OCI-LY3 (cell line): Measurements from ENCODE around the gene STARD13.

Experiments
- H2AFZ ChIP-seq: fragments of 200-600, 300-600 bp; shearing (Covaris generic); 2 replicates; pipeline ENCODE4 v1.6.0; 2014; ENCODE audit warnings: antibody characterized with exemption, low read depth, low read length
- H3K27ac ChIP-seq: fragments of 200-600, 300-600 bp; sonication (generic); 2 replicates; pipeline ENCODE4 v1.5.1; 2014; ENCODE audit warnings: mild to moderate bottlenecking, low read length, moderate library complexity, mixed read lengths
- H3K27me3 ChIP-seq: fragments of 200-600, 300-600 bp; sonication (generic); 2 replicates; pipeline ENCODE4 v1.6.1; 2014; ENCODE audit warnings: low read depth, low read length, mixed read lengths
- H3K36me3 ChIP-seq: fragments of 200-600, 300-600 bp; sonication (generic); replicated peaks from 2 replicates; pipeline ENCODE3; 2014; ENCODE audit warnings: low read depth, low read length, mixed read lengths
- H3K4me1 ChIP-seq: fragments of 300-600, 200-600 bp; sonication (generic); 2 replicates; pipeline ENCODE4 v1.6.1; 2014; ENCODE audit warnings: low read length, mixed read lengths
- H3K4me2 ChIP-seq: fragments of 200-600, 300-600 bp; sonication (generic); 2 replicates; pipeline ENCODE4 v1.6.1; 2014; ENCODE audit warnings: low read length, mixed read lengths
- H3K4me3 ChIP-seq: fragments of 300-600, 200-600 bp; sonication (generic); 2 replicates; pipeline ENCODE4 v1.5.1; 2014; ENCODE audit warnings: antibody characterized with exemption, mild to moderate bottlenecking, low read length, moderate library complexity
- H3K79me2 ChIP-seq: fragments of 300-600, 200-600 bp; shearing (Covaris generic); 2 replicates; pipeline ENCODE4 v1.6.1; 2014; ENCODE audit warnings: mild to moderate bottlenecking, low read length, mixed read lengths
- H3K9ac ChIP-seq: fragments of 300-600, 200-600 bp; shearing (Covaris generic); 2 replicates; pipeline ENCODE4 v1.6.0; 2014; ENCODE audit warnings: mild to moderate bottlenecking, low read length, moderate library complexity
- H3K9me3 ChIP-seq: fragments of 200-600, 300-600 bp; shearing (Covaris generic); 2 replicates; pipeline ENCODE4 v1.6.1; 2014; ENCODE audit warnings: low read length, mixed read lengths; ENCODE audit not compliant: insufficient read depth
- H4K20me1 ChIP-seq: fragments of 200-600, 300-600 bp; sonication (generic); 2 replicates; pipeline ENCODE4 v1.6.1; 2016; ENCODE audit warnings: low read length, mixed read lengths; ENCODE audit not compliant: insufficient read depth
- CTCF ChIP-seq: fragments of 200-600, 300-600 bp; sonication (generic); IDR thresholded peaks from 2 replicates; pipeline ENCODE4 v1.5.1; 2014; ENCODE audit warnings: antibody characterized with exemption, low read length, low read depth
- EZH2phosphoT487 ChIP-seq: fragments of 200-600 bp; shearing (Covaris generic); IDR thresholded peaks from 2 replicates; pipeline ENCODE4 v1.6.1; 2018; ENCODE audit warnings: antibody characterized with exemption, mixed run types, low read depth

STARD13 gene

GRCh38 chr13:33308863-33309262, 23.3 kb upstream of the STARD13 start:
- no peak overlapping the region for H3K27ac ChIP-seq
- H3K79me2 ChIP-seq = no peaks in the 10 kb centered on the region
- TF ChIP-seq EZH2phosphoT487 = no peak
- TF ChIP-seq CTCF = no peak
- no peaks in the 10 kb centered on the region for H3K36me3 ChIP-seq
- H3K4me1 ChIP-seq = no peaks in the 10 kb centered on the region
- no peaks in the 10 kb centered on the region for H3K9me3 ChIP-seq
- no peak overlapping the region for H3K4me2 ChIP-seq
- no peak overlapping the region for H3K4me3 ChIP-seq
- no peak overlapping the region for H2AFZ ChIP-seq
- H4K20me1 ChIP-seq = no peaks in the 10 kb centered on the region
- no peak overlapping the region for H3K9ac ChIP-seq
- H3K27me3 ChIP-seq = no peaks in the 10 kb centered on the region

- no peaks in the 10 kb centered on the region for H3K4me1 ChIP-seq
- no peaks in the 10 kb centered on the region for H4K20me1 ChIP-seq
- H3K79me2 ChIP-seq = no peaks in the 10 kb centered on the region
- no peak overlapping the region for H3K4me3 ChIP-seq
- no peak overlapping the region for H3K27ac ChIP-seq
- H3K4me2 ChIP-seq = no peak overlapping the region
- no peak overlapping the region for H3K9ac ChIP-seq
- no peaks in the 10 kb centered on the region for H3K9me3 ChIP-seq
- TF ChIP-seq EZH2phosphoT487 (no peak), CTCF (no peak)
- no peaks in the 10 kb centered on the region for H3K27me3 ChIP-seq
- no peak overlapping the region for H2AFZ ChIP-seq
- H3K36me3 ChIP-seq = no peaks in the 10 kb centered on the region
Observed at GRCh38 chr13:33307843-33308242, 22.3 kb upstream of the STARD13 start.

- H2AFZ ChIP-seq = no peak overlapping the region
Observed at GRCh38 chr13:33303855-33304597, 18.5 kb upstream of the STARD13 start.

GRCh38 chr13:33299626-33300025, 14.1 kb upstream of the STARD13 start:
- Histone ChIP-seq H3K4me1 (no peaks in the 10 kb centered on the region), H4K20me1 (no peaks in the 10 kb centered on the region), H3K27ac (no peak overlapping the region), H3K4me3 (no peak overlapping the region), H3K9me3 (no peaks in the 10 kb centered on the region), H3K27me3 (no peaks in the 10 kb centered on the region), H3K79me2 (no peaks in the 10 kb centered on the region), H3K36me3 (no peaks in the 10 kb centered on the region), H3K4me2 (no peak overlapping the region), H2AFZ (no peak overlapping the region), H3K9ac (no peak overlapping the region)
- TF ChIP-seq CTCF = no peak
- no peak for TF ChIP-seq EZH2phosphoT487

More at GRCh38 chr13:33303855-33304597, 18.5 kb upstream of the STARD13 start:
- H3K4me1 ChIP-seq = no peaks in the 10 kb centered on the region
- no peak overlapping the region for H3K4me3 ChIP-seq
- no peaks in the 10 kb centered on the region for H3K27me3 ChIP-seq
- H3K79me2 ChIP-seq = no peaks in the 10 kb centered on the region
- H3K4me2 ChIP-seq = no peak overlapping the region
- no peak for TF ChIP-seq EZH2phosphoT487
- no peak overlapping the region for H3K9ac ChIP-seq
- H4K20me1 ChIP-seq = no peaks in the 10 kb centered on the region
- H3K9me3 ChIP-seq = no peaks in the 10 kb centered on the region
- H3K27ac ChIP-seq = no peak overlapping the region
- no peaks in the 10 kb centered on the region for H3K36me3 ChIP-seq
